SK-N-SH treated with all-trans-retinoic acid at 6 μM for 48 hours (cell line): ENCODE results near the gene MROH7.

Source experiments
- ARNTL ChIP-seq: fragments of 450-650 bp; formaldehyde crosslinking; IDR thresholded peaks from 2 replicates; pipeline ENCODE4 v1.5.0; 2020; ENCODE audit warnings: low read depth, mild to moderate bottlenecking, moderate library complexity, borderline replicate concordance
- CSDC2 ChIP-seq: fragments of 250-450 bp; sonication (Bioruptor Pico); IDR thresholded peaks from 2 replicates; pipeline ENCODE4 v1.5.0; 2020; ENCODE audit warnings: mild to moderate bottlenecking, moderate library complexity
- OSR1 ChIP-seq: fragments of 250-450 bp; sonication (Bioruptor Pico); IDR thresholded peaks from 2 replicates; pipeline ENCODE4 v1.8.0; 2022; ENCODE audit warnings: moderate library complexity, mild to moderate bottlenecking, inconsistent platforms
- PPARA ChIP-seq: fragments of 250-450 bp; sonication (Bioruptor Pico); IDR thresholded peaks from 2 replicates; pipeline ENCODE4 v1.5.0; 2020; ENCODE audit warnings: mild to moderate bottlenecking, borderline replicate concordance
- RARB ChIP-seq: fragments of 250-450 bp; sonication (Bioruptor Pico); IDR thresholded peaks from 2 replicates; pipeline ENCODE4 v1.8.0; 2021; ENCODE audit warnings: mild to moderate bottlenecking, moderate library complexity
- TCF4 ChIP-seq: fragments of 250-450 bp; sonication (Bioruptor Pico); IDR thresholded peaks from 2 replicates; pipeline ENCODE4 v1.8.0; 2021; ENCODE audit warnings: mild to moderate bottlenecking, moderate library complexity, borderline replicate concordance
- ZNF565 ChIP-seq: fragments of 450-650 bp; formaldehyde crosslinking; conservative IDR thresholded peaks from 2 replicates; pipeline ENCODE4 v1.5.0; 2020; ENCODE audit warnings: low read depth, mild to moderate bottlenecking, moderate library complexity
- ZNF8 ChIP-seq: fragments of 450-650 bp; formaldehyde crosslinking; IDR thresholded peaks from 2 replicates; pipeline ENCODE4 v1.5.0; 2020; ENCODE audit warnings: mild to moderate bottlenecking, moderate library complexity
- TF ChIP-seq, protein P1 (sequence below): fragments of 250-450 bp; sonication (Bioruptor Pico); IDR thresholded peaks from 2 replicates; pipeline ENCODE4 v1.5.1; 2021; ENCODE audit warnings: mild to moderate bottlenecking, moderate library complexity
- TF ChIP-seq, protein P2 (sequence below): fragments of 250-450 bp; sonication (Bioruptor Pico); IDR thresholded peaks from 2 replicates; pipeline ENCODE4 v1.5.1; 2020; ENCODE audit warnings: low read depth, mild to moderate bottlenecking, moderate library complexity

DNA sequence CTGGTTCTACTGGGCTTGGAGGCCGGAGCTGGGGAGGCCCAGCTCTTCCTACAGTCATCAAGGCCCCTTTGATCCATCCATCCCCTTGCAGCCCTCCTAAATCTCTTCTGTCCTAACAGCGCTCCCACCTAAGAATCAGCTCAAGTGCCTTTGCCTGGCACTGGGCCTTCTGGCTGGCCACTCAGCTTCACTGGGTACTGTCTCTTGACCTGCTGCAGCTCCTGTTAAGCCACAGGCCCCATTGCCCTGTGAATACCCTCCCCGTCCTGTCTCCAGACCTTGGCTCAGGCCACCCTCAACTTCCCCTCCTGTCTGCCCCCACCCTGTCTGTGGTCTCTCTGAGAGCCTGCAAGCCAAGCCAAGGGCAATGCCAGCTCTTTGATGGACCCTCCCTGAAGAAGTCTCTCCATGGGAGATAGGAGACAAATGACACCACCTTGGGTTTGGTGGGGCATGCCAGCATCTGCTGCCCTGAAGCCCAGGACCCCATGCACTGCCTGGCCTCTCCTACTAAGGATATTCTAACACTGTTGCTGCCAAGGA, 45.6 kb upstream of the MROH7 start:
- TF ChIP-seq ARNTL (CRISPR knock-in tag) (no peak), ZNF8 (CRISPR knock-in tag) (no peak), PPARA (no peak), CSDC2 (CRISPR knock-in tag) (no peak), TCF4 (CRISPR knock-in tag) (no peak), RARB (CRISPR knock-in tag) (no peak), OSR1 (CRISPR knock-in tag) (no peak), ZNF565 (CRISPR knock-in tag) (no peak)
- TF ChIP-seq, protein P1, sequence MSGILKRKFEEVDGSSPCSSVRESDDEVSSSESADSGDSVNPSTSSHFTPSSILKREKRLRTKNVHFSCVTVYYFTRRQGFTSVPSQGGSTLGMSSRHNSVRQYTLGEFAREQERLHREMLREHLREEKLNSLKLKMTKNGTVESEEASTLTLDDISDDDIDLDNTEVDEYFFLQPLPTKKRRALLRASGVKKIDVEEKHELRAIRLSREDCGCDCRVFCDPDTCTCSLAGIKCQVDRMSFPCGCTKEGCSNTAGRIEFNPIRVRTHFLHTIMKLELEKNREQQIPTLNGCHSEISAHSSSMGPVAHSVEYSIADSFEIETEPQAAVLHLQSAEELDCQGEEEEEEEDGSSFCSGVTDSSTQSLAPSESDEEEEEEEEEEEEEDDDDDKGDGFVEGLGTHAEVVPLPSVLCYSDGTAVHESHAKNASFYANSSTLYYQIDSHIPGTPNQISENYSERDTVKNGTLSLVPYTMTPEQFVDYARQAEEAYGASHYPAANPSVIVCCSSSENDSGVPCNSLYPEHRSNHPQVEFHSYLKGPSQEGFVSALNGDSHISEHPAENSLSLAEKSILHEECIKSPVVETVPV (CRISPR knock-in tag) = no peak
- TF ChIP-seq, protein P2, sequence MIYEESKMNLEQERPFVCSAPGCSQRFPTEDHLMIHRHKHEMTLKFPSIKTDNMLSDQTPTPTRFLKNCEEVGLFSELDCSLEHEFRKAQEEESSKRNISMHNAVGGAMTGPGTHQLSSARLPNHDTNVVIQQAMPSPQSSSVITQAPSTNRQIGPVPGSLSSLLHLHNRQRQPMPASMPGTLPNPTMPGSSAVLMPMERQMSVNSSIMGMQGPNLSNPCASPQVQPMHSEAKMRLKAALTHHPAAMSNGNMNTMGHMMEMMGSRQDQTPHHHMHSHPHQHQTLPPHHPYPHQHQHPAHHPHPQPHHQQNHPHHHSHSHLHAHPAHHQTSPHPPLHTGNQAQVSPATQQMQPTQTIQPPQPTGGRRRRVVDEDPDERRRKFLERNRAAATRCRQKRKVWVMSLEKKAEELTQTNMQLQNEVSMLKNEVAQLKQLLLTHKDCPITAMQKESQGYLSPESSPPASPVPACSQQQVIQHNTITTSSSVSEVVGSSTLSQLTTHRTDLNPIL = no peak
